ENCODE measurements around the gene LONRF2. TPM values are rescaled to one million over a fixed set of nuclear protein-coding genes. Genes with fewer than 3 reads are reported as not detected.

The LONRF2 gene
- total RNA-seq, 1 experiment from 2014 or later = 2.7 TPM

GRCh38 chr2:100294162-100294497 lies 28.2 kb downstream of the LONRF2 start:
- H3K27ac ChIP-seq (ENCODE audit: insufficient read length, low read depth, low read length) = no peak overlapping the region
- no peaks in the 10 kb centered on the region for H3K23me2 ChIP-seq (ENCODE audit: insufficient read length, low read depth, low read length, poor library complexity, severe bottlenecking)
- no peak overlapping the region for H2BK5ac ChIP-seq (ENCODE audit: insufficient read length, low read length)
- peaks cover 3 to 5% of the 10 kb centered on the region in 2 experiments; a peak in 2 of 4 replicates for H3K4me1 Mint-ChIP-seq
- no peaks in the 10 kb centered on the region for H3K79me1 ChIP-seq (ENCODE audit: insufficient read depth, low read depth, low read length, poor library complexity, severe bottlenecking)
- no peak overlapping the region for H4K91ac ChIP-seq (ENCODE audit: insufficient read length, low read depth, low read length)
- H3K9me3 Mint-ChIP-seq = no peaks in the 10 kb centered on the region
- no peak for TF ChIP-seq CTCF (conservative IDR thresholded peaks at IDR 0.05)
- no peak overlapping the region for H3K14ac ChIP-seq (ENCODE audit: insufficient read depth, low read length)
- no peak overlapping the region for H3T11ph ChIP-seq (ENCODE audit: low read length)
- H3K4ac ChIP-seq (ENCODE audit: low read depth, low read length) = no peak overlapping the region
- H4K8ac ChIP-seq (replicated peaks; ENCODE audit: insufficient read length, low read depth, low read length) = no peak overlapping the region
- H2BK120ac ChIP-seq (ENCODE audit: low read depth, low read length, poor library complexity, severe bottlenecking) = no peak overlapping the region
- DNase-seq = no peak
- no peak overlapping the region for H3K4me2 ChIP-seq (ENCODE audit: insufficient read depth, insufficient read length, low read length)
- H3K27me3 Mint-ChIP-seq (ENCODE audit: low read depth) = no peaks in the 10 kb centered on the region
- no CpG with 5 or more reads among the region's 9 CpGs for WGBS (ENCODE audit: extremely low coverage, insufficient read length, low lambda C conversion rate)
- no peak overlapping the region for H3K56ac ChIP-seq (ENCODE audit: insufficient read length, low read depth, low read length)
- no peaks in the 10 kb centered on the region for H3K9me3 ChIP-seq (ENCODE audit: control insufficient read depth, low read depth, low read length)
- H3K36me3 Mint-ChIP-seq (ENCODE audit: insufficient read depth in 1 of 3, low read depth in 3 of 3) = peaks cover 0 to 2% (median 0%) of the 10 kb centered on the region in 3 experiments; a peak in 1 of 7 replicates
- H3K18ac ChIP-seq (ENCODE audit: insufficient read length, low read depth, low read length) = no peak overlapping the region
- no peaks in the 10 kb centered on the region for H3K27me3 ChIP-seq (ENCODE audit: insufficient read depth, low read length)
- H3K4me1 ChIP-seq (ENCODE audit: insufficient read depth, low read length) = no peaks in the 10 kb centered on the region; the same call in 1 of the 2 replicates
- H3K27ac Mint-ChIP-seq = no peak overlapping the region
- no peak overlapping the region for H3K4me3 Mint-ChIP-seq
- no peak overlapping the region for H4K5ac ChIP-seq (ENCODE audit: insufficient read length, low read depth, low read length)
- no peaks in the 10 kb centered on the region for H4K20me1 ChIP-seq (ENCODE audit: control insufficient read depth, insufficient read depth, insufficient read length)
- no peak overlapping the region for H2AK5ac ChIP-seq (ENCODE audit: insufficient read length, low read length)
- no peak overlapping the region for H2BK20ac ChIP-seq (ENCODE audit: low read depth, low read length, poor library complexity, severe bottlenecking)
- no peak overlapping the region for H3K9ac ChIP-seq (ENCODE audit: extremely low read depth, insufficient read length, low read length)
- H3K23ac ChIP-seq (ENCODE audit: insufficient read length, low read depth, low read length) = no peak overlapping the region
- no peak overlapping the region for H2BK12ac ChIP-seq (ENCODE audit: insufficient read length, low read depth, low read length)
- no peaks in the 10 kb centered on the region for H3K79me2 ChIP-seq (ENCODE audit: insufficient read depth, low read length)
- no peak overlapping the region for H2AFZ ChIP-seq (ENCODE audit: low read length)
- no peak overlapping the region for H2BK15ac ChIP-seq (ENCODE audit: low read depth, low read length)

Measured in H9 (cell line).